HuH-7.5 (cell line): ENCODE measurements around the gene CD58.
"Not testable (repeated sequence)": the region's sequence is repeated elsewhere in the genome, so short reads cannot be mapped to it uniquely, and the experiment has no call there.

ENCODE experiments used
- DNase-seq: peaks from one replicate; pipeline ENCODE4 v3.0.0; 2011; ENCODE audit warnings: low spot score

Gene CD58

GRCh38 chr1:116570358-116571214 lies at the start of gene CD58:
CD58 (minus strand) TSS chr1:116571026; CDS start chr1:116570972, 54 bp downstream.
- DNase-seq = peak; percentile 70

GRCh38 chr1:116620392-116620791 lies 49.6 kb upstream of the CD58 start:
- DNase-seq = not testable (repeated sequence)

- not testable (repeated sequence) for DNase-seq
These were observed 48.3 kb upstream of the CD58 start for GRCh38 chr1:116619106-116619505.

GRCh38 chr1:116617808-116618207 lies 47.0 kb upstream of the CD58 start:
- DNase-seq = not testable (repeated sequence)

GRCh38 chr1:116613825-116614224 lies 43.0 kb upstream of the CD58 start:
- DNase-seq = not testable (repeated sequence)

GRCh38 chr1:116609801-116610371 lies 39.1 kb upstream of the CD58 start:
- not testable (repeated sequence) for DNase-seq

GRCh38 chr1:116608841-116609240 lies 38.0 kb upstream of the CD58 start:
- DNase-seq = not testable (repeated sequence)

GRCh38 chr1:116608151-116608550 lies 37.3 kb upstream of the CD58 start:
- DNase-seq = not testable (repeated sequence)

GRCh38 chr1:116607463-116607862 lies 36.6 kb upstream of the CD58 start:
- not testable (repeated sequence) for DNase-seq

GRCh38 chr1:116606067-116606466 lies 35.2 kb upstream of the CD58 start:
- not testable (repeated sequence) for DNase-seq

GRCh38 chr1:116605315-116605714 lies 34.5 kb upstream of the CD58 start:
- DNase-seq = no peak

GRCh38 chr1:116604408-116604807 lies 33.6 kb upstream of the CD58 start:
- not testable (repeated sequence) for DNase-seq

GRCh38 chr1:116603646-116604045 lies 32.8 kb upstream of the CD58 start:
- DNase-seq = not testable (repeated sequence)

- not testable (repeated sequence) for DNase-seq
These were observed 28.5 kb upstream of the CD58 start for GRCh38 chr1:116599369-116599768.

- DNase-seq = not testable (repeated sequence)
These were observed 27.7 kb upstream of the CD58 start for GRCh38 chr1:116598420-116599036.

- not testable (repeated sequence) for DNase-seq
These were observed 26.6 kb upstream of the CD58 start for GRCh38 chr1:116597388-116597787.

GRCh38 chr1:116596742-116597307 lies 26.0 kb upstream of the CD58 start:
- not testable (repeated sequence) for DNase-seq

- peak; percentile 14 for DNase-seq
These were observed 25.3 kb upstream of the CD58 start for GRCh38 chr1:116595946-116596741.

- DNase-seq = not testable (repeated sequence)
These were observed 24.4 kb upstream of the CD58 start for GRCh38 chr1:116595065-116595840.

GRCh38 chr1:116593977-116594376 lies 23.2 kb upstream of the CD58 start:
- not testable (repeated sequence) for DNase-seq

- not testable (repeated sequence) for DNase-seq
These were observed 22.6 kb upstream of the CD58 start for GRCh38 chr1:116593401-116593800.
